WTC11 (cell line): ENCODE measurements around the gene CRYGS. TPM values are rescaled to one million over a fixed set of nuclear protein-coding genes. Genes with fewer than 3 reads are reported as not detected.

ENCODE experiments used
- ATAC-seq: fragments of 200-7000 bp; cut with Tn5 transposase; 2 replicates; pipeline ENCODE4 v1.10.0; 2021; ENCODE audit warnings: mild to moderate bottlenecking, moderate library complexity
- CTCF ChIA-PET: fragments of 300-600 bp; sonication (Branson Sonifier 250); formaldehyde crosslinking; loops from one replicate; lab custom pipeline; 2021; ENCODE audit warnings: antibody characterized with exemption; lab: Charles Lee
- POLR2A ChIA-PET: fragments of 350-600 bp; sonication (Branson Sonifier 250); formaldehyde crosslinking; loops from one replicate; lab custom pipeline; 2021; ENCODE audit warnings: antibody characterized with exemption; lab: Charles Lee
- DNase-seq: peaks from one replicate; pipeline ENCODE4 v3.0.0; 2021; ENCODE audit warnings: low spot score
- H3K27ac Mint-ChIP-seq: 2 replicates; pipeline ENCODE4 v1.8.0; 2021; ENCODE audit warnings: mixed read lengths
- H3K27me3 Mint-ChIP-seq: 2 replicates; pipeline ENCODE4 v1.8.0; 2021; ENCODE audit warnings: low read depth, mild to moderate bottlenecking, moderate library complexity, mixed read lengths
- H3K36me3 Mint-ChIP-seq: 2 replicates; pipeline ENCODE4 v1.8.0; 2021; ENCODE audit warnings: mixed read lengths
- H3K4me1 Mint-ChIP-seq: 2 replicates; pipeline ENCODE4 v1.8.0; 2022; ENCODE audit warnings: mixed read lengths
- H3K4me3 Mint-ChIP-seq: 2 replicates; pipeline ENCODE4 v1.8.0; 2021; ENCODE audit warnings: mild to moderate bottlenecking, moderate library complexity, mixed read lengths
- H3K9me3 Mint-ChIP-seq: 2 replicates; pipeline ENCODE4 v1.8.0; 2021; ENCODE audit warnings: mixed read lengths
- EMX1 ChIP-seq: fragments of 250-450 bp; sonication (Bioruptor Pico); IDR thresholded peaks from 2 replicates; pipeline ENCODE4 v1.8.0; 2021; ENCODE audit warnings: mild to moderate bottlenecking
- FOXP1 ChIP-seq: sonication (generic); formaldehyde crosslinking; IDR thresholded peaks from 2 replicates; pipeline ENCODE4 v1.8.0; 2022; ENCODE audit warnings: missing genetic modification reagents, mild to moderate bottlenecking, moderate library complexity, borderline replicate concordance
- GTF2I ChIP-seq: fragments of 250-450 bp; sonication (Bioruptor Pico); conservative IDR thresholded peaks from 2 replicates; pipeline ENCODE4 v1.4.0; 2021; ENCODE audit warnings: mild to moderate bottlenecking
- IRF2 ChIP-seq: sonication (generic); formaldehyde crosslinking; IDR thresholded peaks from 2 replicates; pipeline ENCODE4 v1.8.0; 2022; ENCODE audit warnings: low read depth, missing genetic modification reagents, borderline replicate concordance
- JUN ChIP-seq: sonication (generic); formaldehyde crosslinking; IDR thresholded peaks from 2 replicates; pipeline ENCODE4 v1.8.0; 2023; ENCODE audit warnings: mild to moderate bottlenecking, missing genetic modification reagents
- MXD4 ChIP-seq: fragments of 250-450 bp; sonication (Bioruptor Pico); IDR thresholded peaks from 2 replicates; pipeline ENCODE4 v1.8.0; 2021; ENCODE audit warnings: mild to moderate bottlenecking, moderate library complexity, borderline replicate concordance
- NR1H2 ChIP-seq: sonication (generic); formaldehyde crosslinking; IDR thresholded peaks from 2 replicates; pipeline ENCODE4 v1.9.0; 2021; ENCODE audit warnings: mild to moderate bottlenecking, moderate library complexity, missing genetic modification reagents
- RELA ChIP-seq: sonication (generic); formaldehyde crosslinking; IDR thresholded peaks from 2 replicates; pipeline ENCODE4 v1.8.1; 2022; ENCODE audit warnings: missing genetic modification reagents, mild to moderate bottlenecking, borderline replicate concordance
- SOX15 ChIP-seq: fragments of 250-450 bp; sonication (Bioruptor Pico); IDR thresholded peaks from 2 replicates; pipeline ENCODE4 v1.9.0; 2021; ENCODE audit warnings: mild to moderate bottlenecking
- TEAD4 ChIP-seq: sonication (generic); formaldehyde crosslinking; IDR thresholded peaks from 2 replicates; pipeline ENCODE4 v1.8.0; 2022; ENCODE audit warnings: mild to moderate bottlenecking, missing genetic modification reagents
- ZNF317 ChIP-seq: sonication (generic); formaldehyde crosslinking; IDR thresholded peaks from 2 replicates; pipeline ENCODE4 v1.8.1; 2023; ENCODE audit warnings: low read depth, mild to moderate bottlenecking, moderate library complexity, missing genetic modification reagents, borderline replicate concordance
- ZNF396 ChIP-seq: fragments of 250-450 bp; sonication (Bioruptor Pico); IDR thresholded peaks from 2 replicates; pipeline ENCODE4 v1.8.0; 2021; ENCODE audit warnings: mild to moderate bottlenecking, moderate library complexity, borderline replicate concordance
- ZNF416 ChIP-seq: fragments of 250-450 bp; sonication (Bioruptor Pico); IDR thresholded peaks from 2 replicates; pipeline ENCODE4 v1.9.0; 2021; ENCODE audit warnings: mild to moderate bottlenecking, inconsistent platforms
- total RNA-seq: library from RNA; stranded (reverse); gene quantifications from 3 replicates; pipeline ENCODE4 v1.2.3, GENCODE V29; 2021
- TF ChIP-seq, protein P1 (sequence below): fragments of 200-600 bp; IDR thresholded peaks from 2 replicates; pipeline ENCODE4 v1.8.0; 2022; ENCODE audit warnings: antibody characterized with exemption
- TF ChIP-seq, protein P2 (sequence below): sonication (generic); formaldehyde crosslinking; IDR thresholded peaks from 2 replicates; pipeline ENCODE4 v1.8.1; 2023; ENCODE audit warnings: mild to moderate bottlenecking, moderate library complexity, missing genetic modification reagents
- TF ChIP-seq, protein P3 (sequence below): sonication (generic); formaldehyde crosslinking; IDR thresholded peaks from 2 replicates; pipeline ENCODE4 v1.8.1; 2023; ENCODE audit warnings: mild to moderate bottlenecking, missing genetic modification reagents, moderate library complexity
- TF ChIP-seq, protein P4 (sequence below): fragments of 250-450 bp; sonication (Bioruptor Pico); IDR thresholded peaks from 2 replicates; pipeline ENCODE4 v1.9.0; 2021; ENCODE audit warnings: moderate library complexity, mild to moderate bottlenecking, inconsistent platforms, borderline replicate concordance
- TF ChIP-seq, protein P5 (sequence below): sonication (generic); formaldehyde crosslinking; IDR thresholded peaks from 2 replicates; pipeline ENCODE4 v1.8.1; 2022; ENCODE audit warnings: mild to moderate bottlenecking, moderate library complexity, missing genetic modification reagents
- TF ChIP-seq, protein P6 (sequence below): sonication (generic); formaldehyde crosslinking; IDR thresholded peaks from 2 replicates; pipeline ENCODE4 v1.8.1; 2023; ENCODE audit warnings: mild to moderate bottlenecking, missing genetic modification reagents, moderate library complexity
- TF ChIP-seq, protein P7 (sequence below): sonication (generic); formaldehyde crosslinking; IDR thresholded peaks from 2 replicates; pipeline ENCODE4 v1.8.0; 2022; ENCODE audit warnings: missing genetic modification reagents

Gene CRYGS
- total RNA-seq, 1 experiment from 2014 or later, result 1.7 TPM

DNA sequence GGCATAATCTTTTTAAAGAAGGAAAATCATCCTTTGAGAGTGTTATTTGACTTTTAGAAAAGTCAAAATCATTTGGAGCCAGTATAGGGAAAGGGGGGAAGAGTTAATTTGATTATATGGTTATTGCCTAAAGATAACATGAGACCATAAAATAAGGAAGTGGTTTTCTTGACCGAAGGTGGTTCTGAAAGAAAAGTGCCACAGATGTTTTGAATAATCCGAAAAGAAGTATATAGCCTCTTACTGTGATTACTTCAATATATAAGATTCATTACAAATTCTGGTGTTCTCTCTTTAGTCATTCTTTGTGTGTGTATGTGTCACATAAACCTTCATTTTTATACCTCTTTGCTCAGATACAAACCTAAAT lies 27.4 kb upstream of the CRYGS start:
- POLR2A ChIA-PET, result no interaction called here
- ATAC-seq (no peak), DNase-seq (no peak)
- H3K36me3 Mint-ChIP-seq, result peaks cover 34% of the 10 kb centered on the region
- H3K4me3 Mint-ChIP-seq, result peak overlapping the region; percentile 88
- H3K4me1 Mint-ChIP-seq, result peaks cover 27% of the 10 kb centered on the region
- H3K27ac Mint-ChIP-seq, result peak overlapping the region; percentile 84; the same call in 1 of the 2 replicates
- CTCF ChIA-PET, result interaction anchor here (1.9 kb wide), 1 partner anchor 45 kb away, joined by 11 read pairs; no protein-coding TSS in a partner anchor
- H3K9me3 Mint-ChIP-seq, result no peaks in the 10 kb centered on the region
- no peaks in the 10 kb centered on the region for H3K27me3 Mint-ChIP-seq
- TF ChIP-seq, protein P1, sequence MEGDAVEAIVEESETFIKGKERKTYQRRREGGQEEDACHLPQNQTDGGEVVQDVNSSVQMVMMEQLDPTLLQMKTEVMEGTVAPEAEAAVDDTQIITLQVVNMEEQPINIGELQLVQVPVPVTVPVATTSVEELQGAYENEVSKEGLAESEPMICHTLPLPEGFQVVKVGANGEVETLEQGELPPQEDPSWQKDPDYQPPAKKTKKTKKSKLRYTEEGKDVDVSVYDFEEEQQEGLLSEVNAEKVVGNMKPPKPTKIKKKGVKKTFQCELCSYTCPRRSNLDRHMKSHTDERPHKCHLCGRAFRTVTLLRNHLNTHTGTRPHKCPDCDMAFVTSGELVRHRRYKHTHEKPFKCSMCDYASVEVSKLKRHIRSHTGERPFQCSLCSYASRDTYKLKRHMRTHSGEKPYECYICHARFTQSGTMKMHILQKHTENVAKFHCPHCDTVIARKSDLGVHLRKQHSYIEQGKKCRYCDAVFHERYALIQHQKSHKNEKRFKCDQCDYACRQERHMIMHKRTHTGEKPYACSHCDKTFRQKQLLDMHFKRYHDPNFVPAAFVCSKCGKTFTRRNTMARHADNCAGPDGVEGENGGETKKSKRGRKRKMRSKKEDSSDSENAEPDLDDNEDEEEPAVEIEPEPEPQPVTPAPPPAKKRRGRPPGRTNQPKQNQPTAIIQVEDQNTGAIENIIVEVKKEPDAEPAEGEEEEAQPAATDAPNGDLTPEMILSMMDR, result no peak
- no peak for TF ChIP-seq ZNF396 (CRISPR knock-in tag)
- TF ChIP-seq, protein P2, sequence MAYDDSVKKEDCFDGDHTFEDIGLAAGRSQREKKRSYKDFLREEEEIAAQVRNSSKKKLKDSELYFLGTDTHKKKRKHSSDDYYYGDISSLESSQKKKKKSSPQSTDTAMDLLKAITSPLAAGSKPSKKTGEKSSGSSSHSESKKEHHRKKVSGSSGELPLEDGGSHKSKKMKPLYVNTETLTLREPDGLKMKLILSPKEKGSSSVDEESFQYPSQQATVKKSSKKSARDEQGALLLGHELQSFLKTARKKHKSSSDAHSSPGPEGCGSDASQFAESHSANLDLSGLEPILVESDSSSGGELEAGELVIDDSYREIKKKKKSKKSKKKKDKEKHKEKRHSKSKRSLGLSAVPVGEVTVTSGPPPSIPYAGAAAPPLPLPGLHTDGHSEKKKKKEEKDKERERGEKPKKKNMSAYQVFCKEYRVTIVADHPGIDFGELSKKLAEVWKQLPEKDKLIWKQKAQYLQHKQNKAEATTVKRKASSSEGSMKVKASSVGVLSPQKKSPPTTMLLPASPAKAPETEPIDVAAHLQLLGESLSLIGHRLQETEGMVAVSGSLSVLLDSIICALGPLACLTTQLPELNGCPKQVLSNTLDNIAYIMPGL (CRISPR knock-in tag), result no peak
- TF ChIP-seq, all 79 proteins: peak for 0

DNA sequence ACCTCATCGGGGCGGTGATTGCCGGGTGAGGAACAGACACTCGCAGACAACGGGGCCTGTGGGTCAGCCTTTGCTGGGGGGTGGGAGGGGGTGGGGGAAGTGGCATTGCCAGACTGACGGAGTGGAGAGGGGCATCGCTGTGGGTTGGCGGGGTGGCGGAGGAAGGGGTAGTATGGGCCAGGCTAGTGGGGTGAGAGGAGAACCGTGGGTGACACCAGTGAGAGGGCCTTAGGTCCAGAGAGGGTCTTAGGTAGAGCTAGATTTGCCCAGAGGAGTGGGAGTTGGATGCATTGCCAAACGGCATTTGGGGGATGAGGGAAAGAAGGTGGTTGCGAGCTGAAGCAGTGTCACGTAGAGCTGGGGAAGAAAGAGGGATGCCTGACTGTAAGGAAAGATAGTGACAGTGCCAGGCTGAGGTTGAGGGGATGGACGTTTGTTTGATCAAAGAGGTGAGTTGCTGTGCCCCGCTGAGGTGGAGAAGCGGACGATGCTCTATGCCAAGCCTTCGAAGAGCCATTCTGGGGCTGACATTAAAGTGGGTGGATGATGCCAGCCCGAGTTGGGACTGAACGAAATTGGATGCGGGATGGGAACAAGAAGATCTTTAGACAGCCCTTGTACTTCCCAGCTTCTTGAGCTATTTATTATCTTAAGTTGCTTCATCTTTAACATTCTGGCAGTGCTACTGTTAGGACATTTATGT lies 26.9 kb upstream of the CRYGS start:
- Mint-ChIP-seq H3K4me3 (peak overlapping the region; percentile 88), H3K36me3 (peaks cover 29% of the 10 kb centered on the region), H3K9me3 (no peaks in the 10 kb centered on the region), H3K27me3 (no peaks in the 10 kb centered on the region), H3K4me1 (peaks cover 31% of the 10 kb centered on the region), H3K27ac (peak overlapping the region; percentile 84)
- DNase-seq, result no peak
- no peak for ATAC-seq
- TF ChIP-seq NR1H2 (CRISPR knock-in tag) (no peak), TEAD4 (CRISPR knock-in tag) (no peak), EMX1 (CRISPR knock-in tag) (no peak), RELA (CRISPR knock-in tag) (no peak), SOX15 (CRISPR knock-in tag) (no peak), ZNF416 (CRISPR knock-in tag) (no peak), FOXP1 (no peak), MXD4 (CRISPR knock-in tag) (no peak), JUN (no peak), GTF2I (CRISPR knock-in tag) (no peak), ZNF317 (CRISPR knock-in tag) (no peak), IRF2 (CRISPR knock-in tag) (no peak)
- TF ChIP-seq, protein P3, sequence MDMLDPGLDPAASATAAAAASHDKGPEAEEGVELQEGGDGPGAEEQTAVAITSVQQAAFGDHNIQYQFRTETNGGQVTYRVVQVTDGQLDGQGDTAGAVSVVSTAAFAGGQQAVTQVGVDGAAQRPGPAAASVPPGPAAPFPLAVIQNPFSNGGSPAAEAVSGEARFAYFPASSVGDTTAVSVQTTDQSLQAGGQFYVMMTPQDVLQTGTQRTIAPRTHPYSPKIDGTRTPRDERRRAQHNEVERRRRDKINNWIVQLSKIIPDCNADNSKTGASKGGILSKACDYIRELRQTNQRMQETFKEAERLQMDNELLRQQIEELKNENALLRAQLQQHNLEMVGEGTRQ (CRISPR knock-in tag), result no peak
- TF ChIP-seq, protein P4, sequence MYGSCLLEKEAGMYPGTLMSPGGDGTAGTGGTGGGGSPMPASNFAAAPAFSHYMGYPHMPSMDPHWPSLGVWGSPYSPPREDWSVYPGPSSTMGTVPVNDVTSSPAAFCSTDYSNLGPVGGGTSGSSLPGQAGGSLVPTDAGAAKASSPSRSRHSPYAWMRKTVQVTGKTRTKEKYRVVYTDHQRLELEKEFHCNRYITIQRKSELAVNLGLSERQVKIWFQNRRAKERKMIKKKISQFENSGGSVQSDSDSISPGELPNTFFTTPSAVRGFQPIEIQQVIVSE (CRISPR knock-in tag), result no peak
- TF ChIP-seq, protein P5, sequence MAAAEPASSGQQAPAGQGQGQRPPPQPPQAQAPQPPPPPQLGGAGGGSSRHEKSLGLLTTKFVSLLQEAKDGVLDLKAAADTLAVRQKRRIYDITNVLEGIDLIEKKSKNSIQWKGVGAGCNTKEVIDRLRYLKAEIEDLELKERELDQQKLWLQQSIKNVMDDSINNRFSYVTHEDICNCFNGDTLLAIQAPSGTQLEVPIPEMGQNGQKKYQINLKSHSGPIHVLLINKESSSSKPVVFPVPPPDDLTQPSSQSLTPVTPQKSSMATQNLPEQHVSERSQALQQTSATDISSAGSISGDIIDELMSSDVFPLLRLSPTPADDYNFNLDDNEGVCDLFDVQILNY (CRISPR knock-in tag), result no peak
- TF ChIP-seq, protein P6, sequence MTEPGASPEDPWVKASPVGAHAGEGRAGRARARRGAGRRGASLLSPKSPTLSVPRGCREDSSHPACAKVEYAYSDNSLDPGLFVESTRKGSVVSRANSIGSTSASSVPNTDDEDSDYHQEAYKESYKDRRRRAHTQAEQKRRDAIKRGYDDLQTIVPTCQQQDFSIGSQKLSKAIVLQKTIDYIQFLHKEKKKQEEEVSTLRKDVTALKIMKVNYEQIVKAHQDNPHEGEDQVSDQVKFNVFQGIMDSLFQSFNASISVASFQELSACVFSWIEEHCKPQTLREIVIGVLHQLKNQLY (CRISPR knock-in tag), result no peak
- TF ChIP-seq, protein P7, sequence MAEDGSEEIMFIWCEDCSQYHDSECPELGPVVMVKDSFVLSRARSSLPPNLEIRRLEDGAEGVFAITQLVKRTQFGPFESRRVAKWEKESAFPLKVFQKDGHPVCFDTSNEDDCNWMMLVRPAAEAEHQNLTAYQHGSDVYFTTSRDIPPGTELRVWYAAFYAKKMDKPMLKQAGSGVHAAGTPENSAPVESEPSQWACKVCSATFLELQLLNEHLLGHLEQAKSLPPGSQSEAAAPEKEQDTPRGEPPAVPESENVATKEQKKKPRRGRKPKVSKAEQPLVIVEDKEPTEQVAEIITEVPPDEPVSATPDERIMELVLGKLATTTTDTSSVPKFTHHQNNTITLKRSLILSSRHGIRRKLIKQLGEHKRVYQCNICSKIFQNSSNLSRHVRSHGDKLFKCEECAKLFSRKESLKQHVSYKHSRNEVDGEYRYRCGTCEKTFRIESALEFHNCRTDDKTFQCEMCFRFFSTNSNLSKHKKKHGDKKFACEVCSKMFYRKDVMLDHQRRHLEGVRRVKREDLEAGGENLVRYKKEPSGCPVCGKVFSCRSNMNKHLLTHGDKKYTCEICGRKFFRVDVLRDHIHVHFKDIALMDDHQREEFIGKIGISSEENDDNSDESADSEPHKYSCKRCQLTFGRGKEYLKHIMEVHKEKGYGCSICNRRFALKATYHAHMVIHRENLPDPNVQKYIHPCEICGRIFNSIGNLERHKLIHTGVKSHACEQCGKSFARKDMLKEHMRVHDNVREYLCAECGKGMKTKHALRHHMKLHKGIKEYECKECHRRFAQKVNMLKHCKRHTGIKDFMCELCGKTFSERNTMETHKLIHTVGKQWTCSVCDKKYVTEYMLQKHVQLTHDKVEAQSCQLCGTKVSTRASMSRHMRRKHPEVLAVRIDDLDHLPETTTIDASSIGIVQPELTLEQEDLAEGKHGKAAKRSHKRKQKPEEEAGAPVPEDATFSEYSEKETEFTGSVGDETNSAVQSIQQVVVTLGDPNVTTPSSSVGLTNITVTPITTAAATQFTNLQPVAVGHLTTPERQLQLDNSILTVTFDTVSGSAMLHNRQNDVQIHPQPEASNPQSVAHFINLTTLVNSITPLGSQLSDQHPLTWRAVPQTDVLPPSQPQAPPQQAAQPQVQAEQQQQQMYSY, result no peak
- POLR2A ChIA-PET, result interaction anchor here (0.9 to 1.5 kb wide), 7 partner anchors 26 to 985 kb away, joined by 3 to 22 read pairs (median 4); partner anchors contain the start of genes EIF4A2 and SENP2
- CTCF ChIA-PET, result interaction anchor here (0.8 to 3.4 kb wide), 6 partner anchors 18 to 583 kb away, joined by 3 to 15 read pairs (median 8); no protein-coding TSS in a partner anchor
